H1 (cell line): ENCODE data around the gene EHD4. TPM values are rescaled to one million over a fixed set of nuclear protein-coding genes. Genes with fewer than 3 reads are reported as not detected.

Source experiments
- EZH2 ChIP-seq: fragments of 200-600 bp; sonication (generic); IDR thresholded peaks from 2 replicates; pipeline ENCODE4 v1.7.1; 2012; ENCODE audit warnings: low read depth, mild to moderate bottlenecking, moderate library complexity, low read length, inconsistent platforms; ENCODE audit not compliant: severe bottlenecking
- FOSL1 ChIP-seq: IDR thresholded peaks from 2 replicates; pipeline ENCODE4 v1.6.1; 2011; ENCODE audit warnings: mild to moderate bottlenecking, low read depth, low read length, moderate library complexity; ENCODE audit not compliant: insufficient read depth
- GTF2F1 ChIP-seq: IDR thresholded peaks from 2 replicates; pipeline ENCODE4 v1.6.1; 2012; ENCODE audit warnings: low read depth, low read length, improper control_type of control experiment, borderline replicate concordance
- HDAC6 ChIP-seq: IDR thresholded peaks from one replicate; pipeline ENCODE4 v1.7.1; 2012; ENCODE audit warnings: low read depth, mild to moderate bottlenecking, inconsistent platforms, low read length, moderate library complexity
- RBBP5 ChIP-seq: IDR thresholded peaks from 2 replicates; pipeline ENCODE4 v1.7.1; 2012; ENCODE audit warnings: low read depth, mild to moderate bottlenecking, inconsistent platforms, low read length, moderate library complexity, borderline replicate concordance
- RFX5 ChIP-seq: IDR thresholded peaks from 2 replicates; pipeline ENCODE4 v1.6.1; 2011; ENCODE audit warnings: low read depth, low read length, improper control_type of control experiment, borderline replicate concordance
- RXRA ChIP-seq: IDR thresholded peaks from 2 replicates; pipeline ENCODE4 v1.6.1; 2011; ENCODE audit warnings: low read depth, mild to moderate bottlenecking, low read length, moderate library complexity; ENCODE audit not compliant: insufficient read depth
- TBP ChIP-seq: IDR thresholded peaks from 2 replicates; pipeline ENCODE4 v1.6.1; 2011; ENCODE audit warnings: low read depth, low read length, improper control_type of control experiment
- TCF12 ChIP-seq: IDR thresholded peaks from 2 replicates; pipeline ENCODE4 v1.6.1; 2011; ENCODE audit warnings: low read depth, mild to moderate bottlenecking, low read length
- YY1 ChIP-seq: IDR thresholded peaks from 2 replicates; pipeline ENCODE4 v1.6.1; 2011; ENCODE audit warnings: low read depth, mild to moderate bottlenecking, low read length
- polyA plus RNA-seq, 7 experiments: library from polyadenylated mRNA; depleted of rRNA in 3 of 7; stranded (reverse) in 5 of 7; unstranded in 2 of 7; fragments of >200 nt in 5 of 7; fragments of 200-250 nt in 2 of 7; gene quantifications; 1 replicate in 5 of 7; 2 replicates in 1 of 7; 4 replicates in 1 of 7; pipeline versions ENCODE4 v1.2.1 to v1.2.3, GENCODE V29; 2011 to 2013; ENCODE audit warnings: missing spikeins in 2 of 7, mixed read lengths in 2 of 7
- total RNA-seq: library from RNA; stranded (reverse); fragmentation: NEBNext Ultra II Directional; extraction: Animal tissue kit (Norgen Biotek cat#: 25700); gene quantifications from 2 replicates; pipeline ENCODE4 v1.2.1, GENCODE V29; 2021

The EHD4 gene
- total and polyA plus RNA-seq, 2 of the 8 experiments (the other 6 are each of a cell fraction or from before 2014, with no cell fraction given) = 17.5 to 24.5 TPM

- TF ChIP-seq FOSL1 = no peak
- no peak for TF ChIP-seq EZH2
- TF ChIP-seq GTF2F1 = no peak
- TF ChIP-seq RXRA = no peak
- TF ChIP-seq HDAC6 = no peak
- TF ChIP-seq TCF12 = no peak
- TF ChIP-seq RFX5 = no peak
- TF ChIP-seq TBP = no peak
- TF ChIP-seq RBBP5 = no peak
- no peak for TF ChIP-seq YY1
These were observed 91.3 kb downstream of the EHD4 start (continued) for GRCh38 chr15:41881086-41881485.
